ENCODE results near the gene SLC35B1.

SLC35B1 gene

DNA sequence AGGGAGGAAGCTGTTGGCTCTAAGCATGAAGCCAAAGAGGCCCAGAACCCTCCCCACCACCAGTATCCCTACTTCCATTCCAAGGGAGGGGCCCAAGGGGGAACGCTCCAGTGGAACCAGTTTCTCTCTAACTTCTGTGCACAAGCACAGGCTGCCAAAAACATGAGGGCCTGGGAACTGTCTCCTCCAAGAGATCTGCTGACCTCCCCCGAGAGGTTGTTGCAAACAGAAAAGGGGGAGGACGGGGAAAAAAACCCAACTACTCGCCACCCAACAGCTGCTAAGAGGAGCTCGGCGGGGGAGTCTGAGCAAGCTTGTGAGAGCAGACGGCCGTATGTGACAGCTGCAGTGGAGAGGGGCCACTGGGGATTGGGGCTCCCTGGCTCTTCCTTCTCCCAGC is 15.7 kb upstream of the SLC35B1 start:
- no peak overlapping the region; the same call in 1 of the 2 replicates for H3K27ac ChIP-seq

DNA sequence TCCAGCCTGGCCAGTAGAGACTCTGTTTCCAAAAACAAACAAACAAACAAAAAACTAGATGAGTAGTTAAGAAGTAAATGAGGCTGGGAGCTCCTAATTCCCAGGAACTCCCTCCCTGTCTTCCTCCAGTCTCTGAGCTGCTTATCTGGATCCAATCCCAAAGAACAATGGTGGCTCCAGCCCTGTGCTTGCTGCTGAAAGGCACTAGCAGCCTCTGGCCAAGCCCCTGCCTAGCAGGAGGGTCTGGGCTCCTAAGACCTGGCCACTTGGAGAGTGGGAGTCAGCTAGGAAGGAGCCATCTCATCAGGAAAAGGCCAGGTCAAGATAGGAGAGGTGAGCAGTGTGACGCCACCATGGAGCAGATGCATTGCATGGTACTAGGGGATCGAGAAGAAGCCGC is 14.3 kb upstream of the SLC35B1 start:
- no peak overlapping the region for H3K27ac ChIP-seq

More for the DNA sequence above, 15.7 kb upstream of the SLC35B1 start:
- TF ChIP-seq, protein P1, sequence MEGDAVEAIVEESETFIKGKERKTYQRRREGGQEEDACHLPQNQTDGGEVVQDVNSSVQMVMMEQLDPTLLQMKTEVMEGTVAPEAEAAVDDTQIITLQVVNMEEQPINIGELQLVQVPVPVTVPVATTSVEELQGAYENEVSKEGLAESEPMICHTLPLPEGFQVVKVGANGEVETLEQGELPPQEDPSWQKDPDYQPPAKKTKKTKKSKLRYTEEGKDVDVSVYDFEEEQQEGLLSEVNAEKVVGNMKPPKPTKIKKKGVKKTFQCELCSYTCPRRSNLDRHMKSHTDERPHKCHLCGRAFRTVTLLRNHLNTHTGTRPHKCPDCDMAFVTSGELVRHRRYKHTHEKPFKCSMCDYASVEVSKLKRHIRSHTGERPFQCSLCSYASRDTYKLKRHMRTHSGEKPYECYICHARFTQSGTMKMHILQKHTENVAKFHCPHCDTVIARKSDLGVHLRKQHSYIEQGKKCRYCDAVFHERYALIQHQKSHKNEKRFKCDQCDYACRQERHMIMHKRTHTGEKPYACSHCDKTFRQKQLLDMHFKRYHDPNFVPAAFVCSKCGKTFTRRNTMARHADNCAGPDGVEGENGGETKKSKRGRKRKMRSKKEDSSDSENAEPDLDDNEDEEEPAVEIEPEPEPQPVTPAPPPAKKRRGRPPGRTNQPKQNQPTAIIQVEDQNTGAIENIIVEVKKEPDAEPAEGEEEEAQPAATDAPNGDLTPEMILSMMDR (conservative IDR thresholded peaks at IDR 0.05) = no peak
- TF ChIP-seq ZFX (IDR thresholded peaks at IDR 0.05) = no peak

DNA sequence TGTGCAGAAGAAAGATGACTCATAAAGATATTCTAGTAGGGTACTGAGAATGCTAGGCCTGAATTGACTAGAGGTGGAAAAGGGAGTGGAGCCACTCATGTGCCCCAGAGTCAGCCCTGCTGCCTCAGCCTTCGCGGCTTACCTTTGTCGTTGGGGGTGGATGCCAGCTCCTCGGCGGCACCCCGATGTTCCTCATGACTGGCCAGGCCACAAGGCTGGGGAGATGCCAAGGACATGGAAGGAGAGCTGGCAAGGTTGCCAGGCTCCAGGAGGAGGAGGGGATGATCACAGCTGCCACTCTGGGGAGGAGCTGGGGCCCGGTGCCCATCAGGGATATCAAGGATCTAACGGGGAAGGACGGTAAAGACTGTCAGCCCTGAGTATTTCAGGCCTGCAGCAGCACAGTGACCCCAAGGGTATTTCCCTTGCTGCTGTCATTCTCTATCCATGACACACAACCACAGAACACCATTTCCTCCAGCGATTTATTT is 9.7 kb upstream of the SLC35B1 start:
- no peak for TF ChIP-seq ZFX (IDR thresholded peaks at IDR 0.05)
- TF ChIP-seq, protein P1 (conservative IDR thresholded peaks at IDR 0.05) = no peak
- H3K27ac ChIP-seq = no peak overlapping the region

More for the DNA sequence above, 14.3 kb upstream of the SLC35B1 start:
- TF ChIP-seq ZFX (IDR thresholded peaks at IDR 0.05) = no peak
- TF ChIP-seq, protein P1 (conservative IDR thresholded peaks at IDR 0.05) = no peak

DNA sequence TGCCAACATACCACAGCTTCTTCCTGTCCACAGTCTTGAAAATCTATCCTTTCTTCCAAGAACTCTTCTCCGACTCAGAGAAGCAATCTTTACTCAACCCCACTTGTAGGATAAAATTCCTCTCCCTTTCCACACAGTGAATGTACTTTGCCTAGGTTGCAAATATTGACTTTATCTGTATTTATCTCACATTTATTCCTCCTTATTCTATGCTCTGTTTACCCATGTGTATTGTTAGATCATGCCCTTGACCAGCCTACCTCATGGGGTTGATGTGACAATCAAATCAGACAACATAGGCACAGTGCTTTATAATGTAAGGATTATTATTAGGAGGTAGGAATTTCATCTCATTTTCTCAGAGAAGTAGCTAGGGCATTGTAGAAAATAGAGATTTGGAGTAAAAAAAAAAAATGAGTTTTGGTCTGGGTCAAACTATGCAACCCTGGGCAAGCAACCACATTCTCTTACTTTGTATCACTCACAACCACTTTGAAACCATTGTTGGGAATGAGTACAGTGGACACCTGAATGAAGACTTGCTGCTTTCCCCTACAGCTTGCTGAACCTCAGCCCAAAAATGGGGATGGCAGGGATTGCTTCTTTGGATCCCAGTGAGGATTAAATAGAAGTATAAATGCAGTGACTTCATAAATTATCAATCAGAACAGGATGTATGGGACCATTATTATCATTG is 9.1 kb upstream of the SLC35B1 start:
- H3K27ac ChIP-seq = no peak overlapping the region
- TF ChIP-seq, protein P1 (conservative IDR thresholded peaks at IDR 0.05) = no peak
- TF ChIP-seq ZFX (IDR thresholded peaks at IDR 0.05) = no peak

DNA sequence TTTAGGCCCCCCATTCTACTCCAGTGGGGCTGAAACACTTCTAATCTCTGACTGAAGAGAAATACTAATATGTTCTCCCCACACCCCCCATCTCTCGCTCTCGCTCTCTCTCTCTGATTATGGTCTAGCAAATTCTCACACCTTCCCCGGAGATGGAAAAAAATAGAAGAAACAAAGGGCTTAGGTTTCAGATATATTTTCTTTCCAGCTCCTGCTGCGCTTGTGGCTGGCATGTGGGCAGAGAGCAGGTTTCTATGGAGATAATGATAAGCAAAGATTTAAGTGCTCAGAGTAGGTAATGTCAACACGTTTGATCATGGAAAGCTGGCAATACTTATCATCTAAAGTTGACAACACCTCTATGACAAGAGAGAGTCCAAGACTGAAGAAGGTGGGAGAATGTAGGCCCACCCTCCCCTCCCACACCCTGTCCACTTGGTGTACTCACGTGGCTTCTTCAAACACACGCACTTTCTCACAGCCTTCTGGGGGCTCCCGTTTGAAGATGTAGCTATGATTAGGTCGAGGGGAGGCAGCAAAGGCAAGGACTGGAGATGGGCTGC is 8.0 kb upstream of the SLC35B1 start:
- H3K27ac ChIP-seq = no peak overlapping the region
- TF ChIP-seq, protein P1 (conservative IDR thresholded peaks at IDR 0.05) = no peak
- no peak for TF ChIP-seq ZFX (IDR thresholded peaks at IDR 0.05)

DNA sequence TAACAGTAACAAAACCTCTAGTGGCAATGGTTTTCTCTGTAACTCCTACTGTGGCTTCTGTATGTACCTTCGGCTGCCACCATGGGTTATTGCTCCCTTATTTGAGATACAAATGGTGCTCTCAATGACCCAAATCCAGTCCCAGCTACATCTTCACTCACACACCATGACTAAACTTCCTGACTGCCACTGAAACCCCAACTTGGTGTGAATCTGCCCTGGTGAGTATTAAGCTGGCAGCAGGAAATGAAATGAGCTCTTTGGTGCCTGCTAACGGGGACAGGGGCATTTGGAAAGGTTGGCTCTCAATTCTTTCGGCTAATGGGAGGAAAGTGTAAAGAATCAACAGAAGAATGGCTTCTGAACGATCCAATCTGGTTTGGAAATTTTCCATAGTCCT is 7.5 kb upstream of the SLC35B1 start:
- H3K27ac ChIP-seq = no peak overlapping the region
- TF ChIP-seq ZFX (IDR thresholded peaks at IDR 0.05) = no peak
- TF ChIP-seq, protein P1 (conservative IDR thresholded peaks at IDR 0.05) = no peak

DNA sequence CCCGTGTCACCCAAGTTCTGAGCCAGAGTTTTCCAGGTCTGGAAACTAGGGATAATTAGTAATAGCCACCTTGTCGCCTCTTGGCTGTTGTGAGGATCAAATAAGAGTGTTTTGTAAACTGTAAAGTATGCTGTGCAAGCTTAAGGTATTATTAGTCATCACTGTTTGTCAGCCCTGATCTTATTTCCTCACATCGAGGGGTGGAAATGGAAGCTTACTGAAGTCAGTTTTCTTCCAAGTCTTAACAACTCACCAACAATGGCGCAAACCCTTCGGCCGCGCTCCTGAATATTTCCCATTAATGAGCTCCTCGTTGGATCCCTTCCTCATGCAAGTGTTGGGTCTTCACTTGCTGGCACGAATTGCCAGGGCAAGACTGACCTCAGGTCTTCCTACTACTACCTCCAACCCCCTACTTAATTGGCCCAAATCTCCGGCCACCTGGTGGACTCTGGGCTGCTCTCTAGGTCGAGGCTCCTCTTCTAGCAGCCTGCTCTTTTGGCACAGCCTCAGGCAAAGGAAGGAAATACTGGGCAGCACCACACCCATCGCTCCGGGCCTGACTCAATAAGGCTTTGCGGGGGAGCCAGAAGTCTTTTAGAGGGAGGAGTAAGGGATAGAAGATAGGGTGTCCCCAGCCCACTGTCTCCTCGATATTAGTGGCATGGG is 885 bp upstream of the SLC35B1 start:
- TF ChIP-seq ZFX (IDR thresholded peaks at IDR 0.05) = no peak
- TF ChIP-seq, protein P1 (conservative IDR thresholded peaks at IDR 0.05) = peak; percentile 63
- peak overlapping the region; percentile 87 for H3K27ac ChIP-seq

Measured in C4-2B (cell line).